ENCODE measurements around the gene HDAC4.

- TF ChIP-seq CTCF (IDR thresholded peaks at IDR 0.05; ENCODE audit: low read length) (no peak), EZH2 (optimal IDR thresholded peaks at IDR 0.05; ENCODE audit: low read depth, low read length) (no peak), EZH2phosphoT487 (IDR thresholded peaks at IDR 0.05; ENCODE audit: low read length) (no peak)
Observed at GRCh38 chr2:239318151-239318611, 82.6 kb downstream of the HDAC4 start.
